ENCODE data around the gene B3GAT1. TPM values are rescaled to one million over a fixed set of nuclear protein-coding genes. Genes with fewer than 3 reads are reported as not detected.

B3GAT1 gene
- total and polyA plus RNA-seq, 4 donors: 0.03 to 0.49 (median 0.27) TPM

DNA sequence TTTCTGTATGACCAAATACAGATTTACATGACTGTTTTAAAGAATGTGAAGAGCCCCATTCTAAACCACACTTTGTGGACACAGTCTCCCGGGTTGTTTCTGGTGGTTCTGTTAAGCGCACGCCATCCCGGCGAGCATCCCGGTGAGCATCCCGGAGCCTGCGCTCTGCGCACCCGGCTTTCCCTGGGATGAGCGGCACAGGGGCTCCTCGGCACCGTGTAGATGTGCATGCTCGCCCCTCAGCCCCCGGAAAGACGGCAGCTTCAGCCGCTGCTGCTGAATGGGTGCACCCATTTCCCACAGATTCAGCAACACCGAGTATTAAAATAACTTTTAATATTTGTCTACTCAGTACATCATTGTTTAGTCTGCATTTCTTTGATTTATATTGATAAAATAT lies 44.3 kb downstream of the B3GAT1 start:
- H3K9me3 ChIP-seq (ENCODE audit: control insufficient read depth in 4 of 4, insufficient read depth in 3 of 4, low read length in 3 of 4): no peaks in the 10 kb centered on the region
- H3K4me1 ChIP-seq (ENCODE audit: control insufficient read depth in 5 of 5, insufficient read depth in 5 of 5, low read length in 5 of 5): no peaks in the 10 kb centered on the region
- H3K36me3 ChIP-seq (ENCODE audit: control insufficient read depth in 4 of 4, insufficient read depth in 4 of 4, low read length in 4 of 4): no peaks in the 10 kb centered on the region
- H3K9ac ChIP-seq (ENCODE audit: insufficient read depth in 1 of 2, low read length in 2 of 2): no peak overlapping the region
- DNase-seq (no peak), ATAC-seq (ENCODE audit: insufficient read depth, low FRiP score) (no peak)
- H3K4me3 ChIP-seq: no peak overlapping the region
- TF ChIP-seq, protein P1, sequence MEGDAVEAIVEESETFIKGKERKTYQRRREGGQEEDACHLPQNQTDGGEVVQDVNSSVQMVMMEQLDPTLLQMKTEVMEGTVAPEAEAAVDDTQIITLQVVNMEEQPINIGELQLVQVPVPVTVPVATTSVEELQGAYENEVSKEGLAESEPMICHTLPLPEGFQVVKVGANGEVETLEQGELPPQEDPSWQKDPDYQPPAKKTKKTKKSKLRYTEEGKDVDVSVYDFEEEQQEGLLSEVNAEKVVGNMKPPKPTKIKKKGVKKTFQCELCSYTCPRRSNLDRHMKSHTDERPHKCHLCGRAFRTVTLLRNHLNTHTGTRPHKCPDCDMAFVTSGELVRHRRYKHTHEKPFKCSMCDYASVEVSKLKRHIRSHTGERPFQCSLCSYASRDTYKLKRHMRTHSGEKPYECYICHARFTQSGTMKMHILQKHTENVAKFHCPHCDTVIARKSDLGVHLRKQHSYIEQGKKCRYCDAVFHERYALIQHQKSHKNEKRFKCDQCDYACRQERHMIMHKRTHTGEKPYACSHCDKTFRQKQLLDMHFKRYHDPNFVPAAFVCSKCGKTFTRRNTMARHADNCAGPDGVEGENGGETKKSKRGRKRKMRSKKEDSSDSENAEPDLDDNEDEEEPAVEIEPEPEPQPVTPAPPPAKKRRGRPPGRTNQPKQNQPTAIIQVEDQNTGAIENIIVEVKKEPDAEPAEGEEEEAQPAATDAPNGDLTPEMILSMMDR (IDR thresholded peaks at IDR 0.05; ENCODE audit: control extremely low read depth, extremely low read depth): no peak
- H3K27me3 ChIP-seq (ENCODE audit: control insufficient read depth in 3 of 3, insufficient read depth in 3 of 3, low read length in 2 of 3): no peaks in the 10 kb centered on the region
- H3K27ac ChIP-seq (ENCODE audit: low read depth in 1 of 2, low read length in 1 of 2): no peak overlapping the region
- 89 to 95% methylated on average over 18 of the region's 18 CpGs for WGBS, 2 donors

DNA sequence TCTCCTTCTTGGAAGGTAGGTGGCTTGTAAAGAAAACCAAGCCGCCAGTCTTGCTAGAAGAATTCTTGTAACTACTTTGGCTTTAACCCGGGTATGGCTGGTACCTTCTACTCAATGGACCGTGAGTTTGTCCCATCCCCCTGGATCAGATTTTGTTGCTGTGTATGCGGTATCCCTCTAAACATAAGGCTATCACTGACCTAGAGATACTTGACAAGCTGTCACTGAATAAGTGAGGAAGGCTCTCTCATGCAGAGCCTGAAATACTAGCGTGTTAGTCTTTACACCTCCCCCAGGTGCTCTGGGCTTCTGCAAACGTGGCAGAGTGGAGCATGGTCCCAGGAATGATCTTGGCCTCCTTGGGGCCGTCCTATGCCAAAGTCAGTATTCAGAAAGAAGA lies 45.8 kb downstream of the B3GAT1 start:
- DNase-seq: no peak
- 83 to 87% methylated on average over 7 of the region's 7 CpGs for WGBS, 2 donors

DNA sequence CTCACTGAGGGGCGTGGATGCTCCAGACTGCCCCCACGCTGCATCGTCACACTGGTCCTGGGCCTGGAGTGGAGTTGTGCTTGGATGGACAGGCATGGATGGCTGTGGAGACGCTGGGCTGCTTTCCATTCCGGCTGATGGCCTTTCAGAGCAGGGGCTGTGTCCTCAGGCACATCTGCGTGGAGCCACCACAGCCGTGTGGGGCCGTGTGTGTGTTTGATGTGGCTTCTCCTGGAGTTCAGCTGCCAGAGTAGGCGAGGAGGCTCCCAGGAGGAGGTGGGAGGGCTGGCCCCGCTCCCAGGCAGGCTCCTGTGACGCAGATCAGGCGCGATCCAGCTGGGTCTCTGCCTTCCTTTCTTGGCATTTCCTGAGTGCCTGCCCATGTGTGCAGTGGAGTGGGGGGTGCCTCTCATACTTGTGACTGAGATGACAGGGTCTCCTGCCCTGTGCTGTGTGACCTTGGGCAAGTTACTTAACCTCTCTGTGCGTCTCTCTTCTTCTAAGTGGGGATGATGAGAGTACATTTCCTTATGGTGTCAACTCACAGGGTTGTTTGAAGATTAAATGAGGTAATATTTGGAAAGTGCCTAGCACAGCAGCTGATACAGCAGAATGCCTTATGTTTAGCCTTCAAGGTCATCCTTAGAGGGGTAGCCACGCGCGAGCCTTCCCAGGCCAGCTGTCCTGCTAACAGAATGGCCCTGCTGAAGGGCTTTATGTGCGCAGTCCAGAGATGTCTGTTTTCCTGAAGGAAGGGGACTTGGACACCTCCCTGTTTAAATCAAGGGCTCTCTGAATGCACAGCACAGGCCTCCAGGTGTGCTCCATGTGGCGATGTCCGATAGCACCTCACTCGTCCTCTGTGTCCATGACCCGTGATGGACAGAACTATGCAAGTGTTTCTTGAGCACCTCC lies 46.8 kb downstream of the B3GAT1 start:
- 70 to 73% methylated on average over 22 of the region's 22 CpGs for WGBS, 2 donors
- ATAC-seq (ENCODE audit: insufficient read depth, low FRiP score) (no peak), DNase-seq (no peak)
- no peaks in the 10 kb centered on the region for H3K36me3 ChIP-seq (ENCODE audit: control insufficient read depth in 4 of 4, insufficient read depth in 4 of 4, low read length in 4 of 4)
- H3K27me3 ChIP-seq (ENCODE audit: control insufficient read depth in 3 of 3, insufficient read depth in 3 of 3, low read length in 2 of 3): no peaks in the 10 kb centered on the region
- TF ChIP-seq, protein P1 (IDR thresholded peaks at IDR 0.05; ENCODE audit: control extremely low read depth, extremely low read depth): no peak
- H3K9me3 ChIP-seq (ENCODE audit: control insufficient read depth in 4 of 4, insufficient read depth in 3 of 4, low read length in 3 of 4): no peaks in the 10 kb centered on the region
- H3K4me1 ChIP-seq (ENCODE audit: control insufficient read depth in 5 of 5, insufficient read depth in 5 of 5, low read length in 5 of 5): no peaks in the 10 kb centered on the region
- H3K9ac ChIP-seq (ENCODE audit: insufficient read depth in 1 of 2, low read length in 2 of 2): no peak overlapping the region
- H3K27ac ChIP-seq (ENCODE audit: low read depth in 1 of 2, low read length in 1 of 2): no peak overlapping the region
- H3K4me3 ChIP-seq: no peak overlapping the region

More for the DNA sequence above, 45.8 kb downstream of the B3GAT1 start:
- Histone ChIP-seq H3K9ac (ENCODE audit: insufficient read depth in 1 of 2, low read length in 2 of 2) (no peak overlapping the region), H3K27ac (ENCODE audit: low read depth in 1 of 2, low read length in 1 of 2) (no peak overlapping the region), H3K4me1 (ENCODE audit: control insufficient read depth in 5 of 5, insufficient read depth in 5 of 5, low read length in 5 of 5) (no peaks in the 10 kb centered on the region), H3K36me3 (ENCODE audit: control insufficient read depth in 4 of 4, insufficient read depth in 4 of 4, low read length in 4 of 4) (no peaks in the 10 kb centered on the region), H3K27me3 (ENCODE audit: control insufficient read depth in 3 of 3, insufficient read depth in 3 of 3, low read length in 2 of 3) (no peaks in the 10 kb centered on the region), H3K4me3 (no peak overlapping the region), H3K9me3 (ENCODE audit: control insufficient read depth in 4 of 4, insufficient read depth in 3 of 4, low read length in 3 of 4) (no peaks in the 10 kb centered on the region)
- ATAC-seq (ENCODE audit: insufficient read depth, low FRiP score): no peak
- TF ChIP-seq, protein P1 (IDR thresholded peaks at IDR 0.05; ENCODE audit: control extremely low read depth, extremely low read depth): no peak
